Right atrium auricular region (tissue), 2 donors: ENCODE results near the gene ACO2. TPM values are rescaled to one million over a fixed set of nuclear protein-coding genes. Genes with fewer than 3 reads are reported as not detected.

Experiments
- DNase-seq: peaks from one replicate; pipeline ENCODE4 v3.0.0-alpha.2; 2019; ENCODE audit warnings: low spot score
- H3K27ac ChIP-seq, 2 donors: fragments of 200-600 bp; sonication (generic); 1 replicate in 1 of 2; 2 replicates in 1 of 2; pipeline ENCODE4 v1.5.1; 2016 to 2019
- H3K27me3 ChIP-seq, 2 donors: fragments of 200-600 bp; sonication (generic); one replicate each; pipeline versions ENCODE4 v1.5.1 to v1.6.0; 2017 to 2019
- H3K36me3 ChIP-seq: fragments of 200-600 bp; sonication (generic); one replicate; pipeline ENCODE4 v1.5.1; 2016
- H3K4me1 ChIP-seq, 2 donors: fragments of 200-600 bp; sonication (generic); one replicate each; pipeline versions ENCODE4 v1.5.1 to v1.6.0; 2017 to 2019
- H3K4me3 ChIP-seq, 2 donors: fragments of 200-600 bp; sonication (generic); 1 replicate in 1 of 2; 2 replicates in 1 of 2; pipeline ENCODE4 v1.5.1; 2017 to 2019; ENCODE audit warnings: mild to moderate bottlenecking in 1 of 2, moderate library complexity in 1 of 2
- H3K9me3 ChIP-seq, 2 donors: fragments of 200-600 bp; sonication (generic); one replicate each; pipeline ENCODE4 v1.5.1; 2019
- CTCF ChIP-seq, 2 donors: fragments of 200-600 bp; sonication (generic); IDR thresholded peaks; one replicate each; pipeline ENCODE4 v1.5.1; 2019; ENCODE audit warnings: antibody characterized with exemption in 2 of 2
- total RNA-seq, 2 donors: library from RNA; depleted of rRNA; stranded (reverse); fragments of >200 nt; gene quantifications; one replicate each; pipeline ENCODE4 v1.1.0, GENCODE V29; 2016

The ACO2 gene
- total RNA-seq, 2 donors from 2014 or later: 447 to 604 TPM

DNA sequence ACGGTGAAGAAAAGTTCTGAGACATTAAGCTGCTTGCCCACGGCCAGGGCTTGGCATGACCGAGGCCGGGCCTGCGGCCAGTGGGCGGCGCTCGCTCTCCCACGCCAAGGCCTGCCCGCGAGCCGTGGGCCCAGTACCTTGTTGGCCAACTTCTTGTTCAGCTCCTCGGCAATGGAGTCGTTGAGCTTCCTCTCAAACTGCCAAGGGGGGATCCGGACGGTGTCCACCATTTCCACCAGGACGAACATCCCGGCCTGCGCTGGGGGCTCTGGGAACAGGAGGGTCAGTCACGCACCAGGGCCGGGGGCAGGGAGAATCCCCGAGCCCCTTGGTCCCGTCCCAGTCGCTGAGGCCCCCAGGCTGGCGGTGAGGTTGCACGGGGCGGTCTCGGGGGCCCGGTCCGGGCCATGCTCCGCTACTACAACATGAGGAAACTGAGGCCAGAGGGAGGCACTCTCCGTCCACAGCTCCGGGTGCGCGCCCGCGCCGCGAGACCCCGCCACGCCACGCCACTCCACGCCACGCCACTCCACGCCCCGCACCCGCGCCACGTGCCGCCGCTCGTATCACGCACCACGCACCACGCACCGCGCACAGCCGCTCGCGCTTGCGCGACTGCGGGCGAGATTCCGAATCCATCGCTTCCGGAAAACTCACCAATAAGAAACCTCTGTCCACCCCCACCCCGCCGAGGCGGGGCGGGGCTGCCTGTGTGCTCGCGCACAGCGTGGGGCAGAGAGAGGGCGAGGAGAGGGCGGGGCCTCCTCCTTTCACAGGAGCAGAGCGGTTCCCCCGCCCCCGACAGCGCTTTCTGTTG lies 75.1 kb downstream of the ACO2 start, which contains the start of gene POLR3H:
Gene POLR3H (minus strand): TSS at position 617 of the 817 bp plus-strand sequence. CDS start 369 bp downstream, at position 248.
- H3K27me3 ChIP-seq: no peaks in the 10 kb centered on the region
- peaks cover 0 to 52% of the 10 kb centered on the region in 2 donors for H3K4me1 ChIP-seq
- TF ChIP-seq CTCF (IDR thresholded peaks at IDR 0.05): peak; percentile 55 to 81
- DNase-seq: peak; percentile 98
- H3K27ac ChIP-seq: peak within 1 kb of the TSS; percentile 82 to 89
- H3K4me3 ChIP-seq: peak within 1 kb of the TSS; percentile 75 to 77
- no peaks in the 10 kb centered on the region for H3K9me3 ChIP-seq
- no peaks in the 10 kb centered on the region for H3K36me3 ChIP-seq

DNA sequence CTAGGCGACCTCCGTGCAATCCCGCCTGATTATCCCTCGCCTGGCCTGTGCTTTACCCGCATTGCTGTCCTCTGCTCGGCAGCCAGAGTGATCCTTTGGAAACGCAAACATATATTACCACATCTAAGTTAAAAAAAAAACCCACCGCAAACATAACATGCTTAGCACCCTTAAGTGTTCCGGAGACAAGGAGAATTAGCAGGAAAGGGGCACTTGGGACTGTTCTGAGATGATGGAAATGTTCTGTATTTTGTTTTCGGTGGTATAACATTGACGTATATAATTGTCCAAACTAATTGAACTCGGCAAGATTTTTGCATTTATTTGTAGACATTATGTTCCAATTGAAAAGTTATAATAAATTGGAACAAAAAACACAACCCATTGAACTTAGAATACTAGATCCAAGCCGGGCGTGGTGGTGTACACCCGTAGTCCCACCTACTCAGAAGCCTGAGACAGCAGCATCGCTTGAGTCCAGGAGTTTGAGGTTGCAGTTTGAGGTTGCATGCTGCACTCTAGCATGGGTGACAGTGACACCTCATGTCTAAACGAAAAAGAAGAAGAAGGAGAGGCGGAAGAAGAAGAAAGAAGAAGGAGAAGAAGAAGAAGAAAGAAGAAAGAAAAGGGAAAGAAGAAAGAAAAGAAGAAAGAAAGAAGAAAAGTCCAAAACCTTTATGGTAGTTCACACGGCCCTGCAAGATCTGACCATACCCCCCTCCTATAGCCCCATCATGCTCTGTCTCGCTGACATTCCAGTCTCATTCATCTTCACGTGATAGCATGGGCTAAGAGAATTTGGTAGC lies 76.0 kb downstream of the ACO2 start:
- Histone ChIP-seq H3K36me3 (no peaks in the 10 kb centered on the region), H3K27me3 (no peaks in the 10 kb centered on the region), H3K9me3 (no peaks in the 10 kb centered on the region), H3K4me3 (peak overlapping the region; percentile 75 to 77), H3K27ac (no peak overlapping the region), H3K4me1 (peaks cover 0 to 45% of the 10 kb centered on the region in 2 donors)
- DNase-seq: no peak
- no peak for TF ChIP-seq CTCF (IDR thresholded peaks at IDR 0.05)

- no peak for TF ChIP-seq CTCF (IDR thresholded peaks at IDR 0.05)
- DNase-seq: no peak
- Histone ChIP-seq H3K4me1 (peaks cover 0 to 9% of the 10 kb centered on the region in 2 donors), H3K27me3 (no peaks in the 10 kb centered on the region), H3K4me3 (no peak overlapping the region), H3K27ac (no peak overlapping the region), H3K9me3 (no peaks in the 10 kb centered on the region), H3K36me3 (no peaks in the 10 kb centered on the region)
These were observed 79.9 kb downstream of the ACO2 start for GRCh38 chr22:41548830-41549211.

DNA sequence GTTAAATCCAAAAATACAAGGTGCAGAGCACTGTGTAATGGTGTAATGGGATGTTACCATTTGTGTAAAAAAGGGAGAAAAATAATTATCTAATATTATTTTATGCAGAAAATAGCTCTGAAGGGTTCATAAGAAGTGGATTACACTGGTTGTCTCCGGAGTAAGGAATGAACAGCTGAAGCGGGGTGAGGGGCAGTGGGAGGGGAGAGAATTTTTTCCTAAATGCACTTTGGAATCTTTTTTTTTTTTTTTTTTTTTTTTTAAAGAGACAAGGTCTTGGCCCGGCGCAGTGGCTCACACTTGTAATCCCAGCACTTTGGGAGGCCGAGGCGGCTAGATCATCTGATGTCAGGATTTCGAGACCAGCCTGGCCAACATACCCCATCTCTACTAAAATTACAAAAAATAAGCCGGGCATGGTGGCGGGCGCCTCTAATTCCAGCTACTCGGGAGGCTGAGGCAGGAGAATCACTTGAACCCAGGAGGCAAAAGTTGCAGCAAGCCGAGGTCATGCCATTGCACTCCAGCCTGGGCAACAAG lies 82.1 kb downstream of the ACO2 start:
- peaks cover 0 to 10% of the 10 kb centered on the region in 2 donors for H3K4me1 ChIP-seq
- no peak for TF ChIP-seq CTCF (IDR thresholded peaks at IDR 0.05)
- DNase-seq: no peak
- H3K9me3 ChIP-seq: no peaks in the 10 kb centered on the region
- no peak overlapping the region for H3K4me3 ChIP-seq
- no peaks in the 10 kb centered on the region for H3K36me3 ChIP-seq
- no peaks in the 10 kb centered on the region for H3K27me3 ChIP-seq
- no peak overlapping the region for H3K27ac ChIP-seq

- no peak for DNase-seq
- Histone ChIP-seq H3K27me3 (no peaks in the 10 kb centered on the region), H3K4me1 (peaks cover 0 to 17% of the 10 kb centered on the region in 2 donors), H3K4me3 (no peak overlapping the region), H3K9me3 (no peaks in the 10 kb centered on the region), H3K36me3 (no peaks in the 10 kb centered on the region), H3K27ac (no peak overlapping the region)
- no peak for TF ChIP-seq CTCF (IDR thresholded peaks at IDR 0.05)
These were observed 83.1 kb downstream of the ACO2 start for GRCh38 chr22:41551877-41552582.
